ENCODE results near the gene FGD2.

Gene FGD2

GRCh38 chr6:37019065-37019450, 13.6 kb downstream of the FGD2 start:
- DNase-seq, result no peak

GRCh38 chr6:37020381-37020780, 14.9 kb downstream of the FGD2 start:
- no peak for DNase-seq

GRCh38 chr6:37020812-37021211, 15.4 kb downstream of the FGD2 start:
- no peak for DNase-seq

GRCh38 chr6:37021356-37022129, 16.1 kb downstream of the FGD2 start:
- DNase-seq, result peak in 1 of 2 experiments; percentile 49

GRCh38 chr6:37022135-37022863, 16.8 kb downstream of the FGD2 start:
- DNase-seq, result no peak

- no peak for DNase-seq
Measured at GRCh38 chr6:37024656-37025337, 19.3 kb downstream of the FGD2 start.

- DNase-seq, result no peak
Measured at GRCh38 chr6:37025621-37026466, 20.4 kb downstream of the FGD2 start.

- no peak for DNase-seq
Measured at GRCh38 chr6:37027036-37027720, 21.7 kb downstream of the FGD2 start.

GRCh38 chr6:37027811-37028469, 22.5 kb downstream of the FGD2 start:
- no peak for DNase-seq

GRCh38 chr6:37029249-37029971, 24.0 kb downstream of the FGD2 start:
- peak; percentile 84 to 86 for DNase-seq

GRCh38 chr6:37030599-37030998, 25.1 kb downstream of the FGD2 start:
- DNase-seq, result no peak

- DNase-seq, result no peak
Measured at GRCh38 chr6:37032239-37032638, 26.8 kb downstream of the FGD2 start.

GRCh38 chr6:37033255-37033654, 27.8 kb downstream of the FGD2 start:
- no peak for DNase-seq

GRCh38 chr6:37033819-37034795, 28.7 kb downstream of the FGD2 start:
- no peak for DNase-seq

GRCh38 chr6:37036146-37036545, 30.7 kb downstream of the FGD2 start:
- DNase-seq, result no peak

- DNase-seq, result no peak
Measured at GRCh38 chr6:37038292-37039198, 33.1 kb downstream of the FGD2 start.

- no peak for DNase-seq
Measured at GRCh38 chr6:37039958-37040357, 34.5 kb downstream of the FGD2 start.

- no peak for DNase-seq
Measured at GRCh38 chr6:37041521-37041920, 36.1 kb downstream of the FGD2 start.

- no peak for DNase-seq
Measured at GRCh38 chr6:37042150-37042549, 36.7 kb downstream of the FGD2 start.
